H1 (cell line): ENCODE results near the gene MS4A15. TPM values are rescaled to one million over a fixed set of nuclear protein-coding genes. Genes with fewer than 3 reads are reported as not detected.

Source experiments
- CTCF ChIA-PET: fragments of 300-600 bp; sonication (Branson Sonifier 250); formaldehyde crosslinking; loops from one replicate; lab custom pipeline; 2021; ENCODE audit not compliant: partially characterized antibody; lab: Charles Lee
- POLR2A ChIA-PET: fragments of 300-600 bp; sonication (Branson Sonifier 250); formaldehyde crosslinking; loops from one replicate; lab custom pipeline; 2021; ENCODE audit warnings: inconsistent platforms; ENCODE audit not compliant: partially characterized antibody; lab: Charles Lee
- DNase-seq, 2 experiments: peaks; one replicate each; pipeline versions ENCODE4 v3.0.0 to v3.0.0-alpha.2; 2010 to 2022; ENCODE audit warnings: low spot score in 2 of 2, low read depth in 1 of 2, mixed read lengths in 1 of 2
- FAIRE-seq: peaks from 2 replicates; lab custom pipeline; 2011; peaks lifted over from hg19 to GRCh38; lab: Jason Lieb, UNC
- H2AFZ ChIP-seq: 2 replicates; pipeline ENCODE4 v1.8.1; 2012; ENCODE audit warnings: low read length, inconsistent platforms
- H2AK5ac ChIP-seq: 2 replicates; pipeline ENCODE4 v1.6.1; 2013; ENCODE audit warnings: low read depth, low read length
- H2BK120ac ChIP-seq: replicated peaks from 2 replicates; pipeline ENCODE3; 2013; ENCODE audit warnings: low read depth, low read length, inconsistent platforms
- H2BK12ac ChIP-seq: 2 replicates; pipeline ENCODE4 v1.6.1; 2013; ENCODE audit warnings: low read depth, low read length
- H2BK15ac ChIP-seq: 2 replicates; pipeline ENCODE4 v1.6.1; 2013; ENCODE audit warnings: low read length
- H2BK20ac ChIP-seq: 2 replicates; pipeline ENCODE4 v1.6.1; 2013; ENCODE audit warnings: low read length
- H2BK5ac ChIP-seq: 2 replicates; pipeline ENCODE4 v1.6.1; 2013; ENCODE audit warnings: low read depth, low read length
- H3K14ac ChIP-seq: 2 replicates; pipeline ENCODE4 v1.6.1; 2013; ENCODE audit warnings: inconsistent platforms; ENCODE audit not compliant: insufficient read length
- H3K18ac ChIP-seq: 2 replicates; pipeline ENCODE4 v1.6.1; 2013; ENCODE audit warnings: low read length; ENCODE audit errors: extremely low read depth
- H3K23ac ChIP-seq: 2 replicates; pipeline ENCODE4 v1.6.1; 2013; ENCODE audit warnings: inconsistent platforms; ENCODE audit not compliant: insufficient read length
- H3K23me2 ChIP-seq: 2 replicates; pipeline ENCODE4 v1.6.1; 2013; ENCODE audit warnings: low read depth, low read length
- H3K27ac ChIP-seq: 2 replicates; pipeline ENCODE4 v1.6.1; 2011; ENCODE audit warnings: low read depth, low read length, inconsistent platforms
- H3K27me3 ChIP-seq, 4 experiments: replicated peaks in 1 of 4; 1 replicate in 1 of 4; 2 replicates in 3 of 4; pipeline versions ENCODE4 v1.6.1 to v1.8.1; 2011 to 2013; ENCODE audit warnings: low read length in 3 of 4, mild to moderate bottlenecking in 3 of 4, inconsistent platforms in 2 of 4, mixed read lengths in 2 of 4, moderate library complexity in 1 of 4; ENCODE audit not compliant: control insufficient read depth in 3 of 4, insufficient read depth in 3 of 4; ENCODE audit errors: extremely low read depth in 1 of 4
- H3K36me3 ChIP-seq, 4 experiments: 2 replicates each; pipeline versions ENCODE4 v1.6.1 to v1.8.1; 2011 to 2013; ENCODE audit warnings: mild to moderate bottlenecking in 4 of 4, low read length in 3 of 4, moderate library complexity in 2 of 4, control low read depth in 1 of 4, inconsistent platforms in 1 of 4; ENCODE audit not compliant: insufficient read depth in 4 of 4, control insufficient read depth in 2 of 4
- H3K4ac ChIP-seq: replicated peaks from 2 replicates; pipeline ENCODE3; 2013; ENCODE audit warnings: low read length, low read depth, mixed read lengths, inconsistent platforms; ENCODE audit not compliant: insufficient read length
- H3K4me1 ChIP-seq, 4 experiments: replicated peaks in 1 of 4; 1 replicate in 1 of 4; 2 replicates in 3 of 4; pipeline versions ENCODE4 v1.6.1 to v1.8.1; 2011 to 2013; ENCODE audit warnings: low read length in 3 of 4, inconsistent platforms in 2 of 4, mixed read lengths in 1 of 4; ENCODE audit not compliant: insufficient read depth in 4 of 4, control insufficient read depth in 3 of 4
- H3K4me2 ChIP-seq, 2 experiments: 2 replicates each; pipeline versions ENCODE4 v1.6.1 to v1.8.1; 2011 to 2013; ENCODE audit warnings: low read depth in 2 of 2, low read length in 2 of 2, control low read depth in 1 of 2, inconsistent platforms in 1 of 2, mild to moderate bottlenecking in 1 of 2; ENCODE audit not compliant: insufficient read depth in 1 of 2
- H3K4me3 ChIP-seq, 4 experiments: fragments of 200-600, 300-600 bp in 1 of 4; sonication (generic), shearing (Covaris generic), sonication (Bioruptor Twin) in 1 of 4; 2 replicates each; pipeline versions ENCODE4 v1.5.1 to v1.8.1; 2011 to 2016; ENCODE audit warnings: low read length in 4 of 4, low read depth in 3 of 4, control low read depth in 2 of 4, inconsistent platforms in 2 of 4, mild to moderate bottlenecking in 2 of 4, mixed read lengths in 1 of 4, moderate library complexity in 1 of 4; ENCODE audit not compliant: insufficient read depth in 2 of 4; ENCODE audit errors: extremely low read depth in 1 of 4
- H3K56ac ChIP-seq: replicated peaks from 2 replicates; pipeline ENCODE3; 2013; ENCODE audit warnings: low read depth, mild to moderate bottlenecking, mixed read lengths, low read length, inconsistent platforms; ENCODE audit not compliant: insufficient read length
- H3K79me1 ChIP-seq: 2 replicates; pipeline ENCODE4 v1.6.1; 2013; ENCODE audit warnings: low read depth, low read length, control low read depth
- H3K79me2 ChIP-seq, 2 experiments: 2 replicates each; pipeline versions ENCODE4 v1.6.1 to v1.8.1; 2012 to 2013; ENCODE audit warnings: low read length in 2 of 2, mild to moderate bottlenecking in 2 of 2, inconsistent platforms in 1 of 2; ENCODE audit not compliant: insufficient read depth in 2 of 2, control insufficient read depth in 1 of 2
- H3K9ac ChIP-seq, 4 experiments: replicated peaks in 1 of 4; 1 replicate in 1 of 4; 2 replicates in 3 of 4; pipeline versions ENCODE4 v1.6.1 to v1.8.1; 2011 to 2013; ENCODE audit warnings: low read depth in 3 of 4, low read length in 3 of 4, control low read depth in 2 of 4, mild to moderate bottlenecking in 2 of 4, moderate library complexity in 2 of 4, inconsistent platforms in 1 of 4; ENCODE audit errors: extremely low read depth in 1 of 4
- H3K9me3 ChIP-seq, 2 experiments: 2 replicates each; pipeline versions ENCODE4 v1.6.1 to v1.8.1; 2012 to 2013; ENCODE audit warnings: mild to moderate bottlenecking in 2 of 2, moderate library complexity in 2 of 2, control low read depth in 1 of 2, inconsistent platforms in 1 of 2, low read depth in 1 of 2, low read length in 1 of 2, mixed read lengths in 1 of 2; ENCODE audit not compliant: insufficient read depth in 2 of 2
- H4K20me1 ChIP-seq, 2 experiments: replicated peaks in 1 of 2; 2 replicates each; pipeline versions ENCODE3 to v1.8.1; 2011 to 2013; ENCODE audit warnings: inconsistent platforms in 2 of 2, low read length in 2 of 2, mild to moderate bottlenecking in 1 of 2; ENCODE audit not compliant: insufficient read depth in 2 of 2, control insufficient read depth in 1 of 2
- H4K5ac ChIP-seq: 2 replicates; pipeline ENCODE4 v1.6.1; 2013; ENCODE audit warnings: low read length, low read depth, mixed read lengths, inconsistent platforms; ENCODE audit not compliant: insufficient read length
- H4K8ac ChIP-seq: 2 replicates; pipeline ENCODE4 v1.8.0; 2013; ENCODE audit warnings: mild to moderate bottlenecking, moderate library complexity, low read length, inconsistent platforms; ENCODE audit not compliant: insufficient read depth; ENCODE audit errors: extremely low read depth
- H4K91ac ChIP-seq: replicated peaks from 2 replicates; pipeline ENCODE3; 2013; ENCODE audit warnings: low read length, mixed read lengths, inconsistent platforms; ENCODE audit not compliant: insufficient read length
- CBX8 ChIP-seq: fragments of 300-800, 300-1000 bp; sonication (generic); IDR thresholded peaks from 2 replicates; pipeline ENCODE4 v1.7.1; 2016; ENCODE audit warnings: low read depth, low read length, borderline replicate concordance
- CTBP2 ChIP-seq: IDR thresholded peaks from 2 replicates; pipeline ENCODE4 v1.7.0; 2011; ENCODE audit warnings: borderline replicate concordance, mild to moderate bottlenecking, moderate library complexity, mixed read lengths, low read length; ENCODE audit not compliant: insufficient read depth, insufficient read length
- EP300 ChIP-seq, 2 experiments: IDR thresholded peaks; 1 replicate in 1 of 2; 2 replicates in 1 of 2; pipeline ENCODE4 v1.6.1; 2011 to 2012; ENCODE audit warnings: low read depth in 2 of 2, low read length in 2 of 2, mild to moderate bottlenecking in 2 of 2, borderline replicate concordance in 1 of 2, inconsistent platforms in 1 of 2, moderate library complexity in 1 of 2
- EZH2 ChIP-seq: fragments of 200-600 bp; sonication (generic); IDR thresholded peaks from 2 replicates; pipeline ENCODE4 v1.7.1; 2012; ENCODE audit warnings: low read depth, mild to moderate bottlenecking, moderate library complexity, low read length, inconsistent platforms; ENCODE audit not compliant: severe bottlenecking
- HDAC6 ChIP-seq: IDR thresholded peaks from one replicate; pipeline ENCODE4 v1.7.1; 2012; ENCODE audit warnings: low read depth, mild to moderate bottlenecking, inconsistent platforms, low read length, moderate library complexity
- KDM5A ChIP-seq: fragments of 200-600 bp; IDR thresholded peaks from 2 replicates; pipeline ENCODE4 v1.7.1; 2012; ENCODE audit warnings: mild to moderate bottlenecking, low read length, inconsistent platforms, mixed read lengths
- MAX ChIP-seq: IDR thresholded peaks from 2 replicates; pipeline ENCODE4 v1.6.1; 2012; ENCODE audit warnings: inconsistent platforms
- POLR2A ChIP-seq, 2 experiments: IDR thresholded peaks; 1 replicate in 1 of 2; 2 replicates in 1 of 2; pipeline ENCODE4 v1.6.1; 2011; ENCODE audit warnings: low read depth in 2 of 2, low read length in 2 of 2, mild to moderate bottlenecking in 2 of 2; ENCODE audit errors: control extremely low read depth in 1 of 2
- RFX5 ChIP-seq: IDR thresholded peaks from 2 replicates; pipeline ENCODE4 v1.6.1; 2011; ENCODE audit warnings: low read depth, low read length, improper control_type of control experiment, borderline replicate concordance
- SIN3A ChIP-seq, 2 experiments: IDR thresholded peaks in 1 of 2; conservative IDR thresholded peaks in 1 of 2; 2 replicates each; pipeline ENCODE4 v1.6.1; 2011 to 2012; ENCODE audit warnings: low read length in 2 of 2, improper control_type of control experiment in 1 of 2, low read depth in 1 of 2, mild to moderate bottlenecking in 1 of 2
- SP1 ChIP-seq: IDR thresholded peaks from 2 replicates; pipeline ENCODE4 v1.6.1; 2011; ENCODE audit warnings: low read depth, low read length
- SP2 ChIP-seq: IDR thresholded peaks from 2 replicates; pipeline ENCODE4 v1.6.1; 2012; ENCODE audit warnings: mild to moderate bottlenecking, low read length, inconsistent platforms
- SUZ12 ChIP-seq: fragments of 200-600 bp; sonication (generic); IDR thresholded peaks from 2 replicates; pipeline ENCODE4 v1.6.1; 2012; ENCODE audit warnings: mild to moderate bottlenecking, inconsistent platforms, low read length, moderate library complexity, mixed read lengths
- WGBS, 2 experiments: shearing (Covaris generic) in 1 of 2; methylation state at CpG; one replicate each; pipeline versions ENCODE4 v1.1.6 to v1.1.7; 2013 to 2015; ENCODE audit warnings: low lambda C conversion rate in 2 of 2, mixed read lengths in 2 of 2, inconsistent platforms in 1 of 2, low coverage in 1 of 2, missing lambda C conversion rate in 1 of 2; ENCODE audit not compliant: insufficient replicate concordance in 2 of 2, insufficient coverage in 1 of 2, insufficient read length in 1 of 2; ENCODE audit errors: extremely low coverage in 1 of 2, missing lambda C conversion rate in 1 of 2; 5-methylcytosine and 5-hydroxymethylcytosine counted together
- polyA plus RNA-seq, 7 experiments: library from polyadenylated mRNA; depleted of rRNA in 3 of 7; stranded (reverse) in 5 of 7; unstranded in 2 of 7; fragments of >200 nt in 5 of 7; fragments of 200-250 nt in 2 of 7; gene quantifications; 1 replicate in 5 of 7; 2 replicates in 1 of 7; 4 replicates in 1 of 7; pipeline versions ENCODE4 v1.2.1 to v1.2.3, GENCODE V29; 2011 to 2013; ENCODE audit warnings: missing spikeins in 2 of 7, mixed read lengths in 2 of 7
- total RNA-seq: library from RNA; stranded (reverse); fragmentation: NEBNext Ultra II Directional; extraction: Animal tissue kit (Norgen Biotek cat#: 25700); gene quantifications from 2 replicates; pipeline ENCODE4 v1.2.1, GENCODE V29; 2021

MS4A15 gene
- total and polyA plus RNA-seq, 2 of the 8 experiments (the other 6 are each of a cell fraction or from before 2014, with no cell fraction given) = 0.15 to 0.17 TPM

- Histone ChIP-seq H3K79me2 (no peaks in the 10 kb centered on the region), H4K20me1 (no peaks in the 10 kb centered on the region), H4K91ac (no peak overlapping the region), H3K4me1 (no peaks in the 10 kb centered on the region; a peak in 1 of 7 replicates), H3K9ac (no peak overlapping the region), H2BK120ac (no peak overlapping the region), H3K4ac (no peak overlapping the region), H3K9me3 (no peaks in the 10 kb centered on the region; a peak in 1 of 4 replicates), H2BK15ac (no peak overlapping the region), H3K4me3 (no peak overlapping the region), H3K27me3 (peaks cover 0 to 8% (median 3%) of the 10 kb centered on the region in 4 experiments; a peak in 3 of 7 replicates), H3K23ac (no peak overlapping the region), H3K27ac (no peak overlapping the region), H2BK20ac (no peak overlapping the region), H3K14ac (no peak overlapping the region), H2AK5ac (no peak overlapping the region), H2AFZ (no peak overlapping the region), H3K56ac (no peak overlapping the region), H4K5ac (no peak overlapping the region), H4K8ac (no peak overlapping the region), H3K36me3 (no peaks in the 10 kb centered on the region), H3K23me2 (no peaks in the 10 kb centered on the region), H3K18ac (no peak overlapping the region), H3K79me1 (no peaks in the 10 kb centered on the region), H3K4me2 (no peak overlapping the region), H2BK5ac (no peak overlapping the region), H2BK12ac (no peak overlapping the region)
- no peak for DNase-seq
- 95% methylated on average over 8 of the region's 8 CpGs; no CpG with 5 or more reads in 1 of the 2 experiments for WGBS, 2 experiments
- FAIRE-seq = no peak
- TF ChIP-seq CTBP2 = no peak
- no peak for TF ChIP-seq EZH2
- no peak for TF ChIP-seq EP300 (IDR thresholded peaks at IDR 0.05; ENCODE audit: borderline replicate concordance in 1 of 2, low read depth in 2 of 2, low read length in 2 of 2)
- no peak for TF ChIP-seq POLR2A (IDR thresholded peaks at IDR 0.05; ENCODE audit: control extremely low read depth in 1 of 2, low read depth in 2 of 2, low read length in 2 of 2)
- TF ChIP-seq SUZ12 = no peak
- no peak for TF ChIP-seq SP2
- TF ChIP-seq SIN3A (conservative IDR thresholded peaks at IDR 0.05 in 1 of 2, IDR thresholded peaks at IDR 0.05 in 1 of 2; ENCODE audit: low read depth in 1 of 2, low read length in 2 of 2) = no peak
- TF ChIP-seq RFX5 = no peak
- TF ChIP-seq SP1 = no peak
- TF ChIP-seq KDM5A = no peak
- no peak for TF ChIP-seq HDAC6
- TF ChIP-seq MAX = no peak
- no peak for TF ChIP-seq CBX8
- CTCF ChIA-PET = interaction anchor here (0.7 to 11.8 kb wide), 8 partner anchors 9 to 127 kb away, joined by 3 to 145 read pairs (median 4); no protein-coding TSS in a partner anchor
- POLR2A ChIA-PET = no interaction called here
Measured at GRCh38 chr11:60772666-60773065, 16.0 kb downstream of the MS4A15 start.
